NCI-H345 (cell line): ENCODE results near the gene UBE2G2.

ENCODE experiments used
- DNase-seq: peaks from one replicate; lab custom pipeline; 2025; lab: John Stamatoyannopoulos, UW

Gene UBE2G2

DNA sequence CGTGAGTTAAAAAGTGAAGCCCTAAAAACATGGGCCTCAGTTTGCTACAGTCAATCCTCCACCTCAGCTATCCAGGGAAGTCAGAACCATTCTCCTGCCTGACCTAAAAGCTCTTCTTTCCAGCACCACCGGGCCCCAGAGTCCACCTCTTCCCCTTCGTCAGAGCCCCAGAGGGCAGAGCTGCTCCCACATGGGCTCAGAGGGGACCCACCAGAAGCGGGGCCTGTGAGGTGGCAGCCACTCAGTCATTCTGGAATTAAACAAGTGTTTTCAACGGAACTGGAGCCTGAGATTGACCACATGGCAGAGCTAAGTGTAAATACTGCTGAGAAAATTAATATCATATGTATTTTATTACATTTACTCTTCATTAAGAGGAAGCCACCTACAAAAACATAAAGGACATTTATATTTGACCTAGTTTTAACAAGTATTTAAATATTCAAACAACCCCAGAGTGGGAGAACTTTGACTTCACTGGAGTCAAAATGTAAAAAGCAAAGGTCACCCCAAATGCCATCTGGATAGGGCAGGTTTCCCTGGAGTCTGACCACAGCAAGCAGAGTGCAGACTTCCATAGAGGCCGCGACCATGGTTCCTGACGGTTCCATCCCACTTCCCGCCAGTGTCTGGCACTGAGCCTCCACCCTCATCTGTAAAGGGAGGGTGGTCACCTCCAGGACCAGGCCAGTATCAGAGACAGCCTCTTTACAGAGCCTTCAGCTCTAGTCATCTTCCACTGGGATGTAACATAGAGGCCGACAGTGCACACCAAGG, 14.4 kb upstream of the UBE2G2 start:
- DNase-seq: no peak

DNA sequence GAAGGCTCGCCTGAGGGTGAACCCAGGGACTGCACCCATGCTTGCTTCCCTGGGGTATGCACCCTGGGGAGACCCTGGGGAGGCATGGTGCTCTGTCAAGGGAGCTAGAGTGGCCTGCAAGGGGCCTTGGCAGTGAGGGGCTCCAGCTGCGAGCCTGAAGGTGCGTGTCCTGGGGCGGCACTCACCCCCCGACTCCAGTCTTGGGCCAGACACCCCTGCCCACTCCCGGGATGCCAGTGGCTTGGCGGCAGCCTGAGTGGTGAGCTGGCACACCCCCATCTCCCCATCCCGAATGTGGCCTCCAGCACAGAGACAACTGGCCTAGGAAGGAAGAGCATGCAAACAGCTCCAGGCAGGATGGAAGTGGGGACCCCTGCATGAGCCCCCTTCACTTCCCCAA, 13.6 kb upstream of the UBE2G2 start:
- DNase-seq: no peak

DNA sequence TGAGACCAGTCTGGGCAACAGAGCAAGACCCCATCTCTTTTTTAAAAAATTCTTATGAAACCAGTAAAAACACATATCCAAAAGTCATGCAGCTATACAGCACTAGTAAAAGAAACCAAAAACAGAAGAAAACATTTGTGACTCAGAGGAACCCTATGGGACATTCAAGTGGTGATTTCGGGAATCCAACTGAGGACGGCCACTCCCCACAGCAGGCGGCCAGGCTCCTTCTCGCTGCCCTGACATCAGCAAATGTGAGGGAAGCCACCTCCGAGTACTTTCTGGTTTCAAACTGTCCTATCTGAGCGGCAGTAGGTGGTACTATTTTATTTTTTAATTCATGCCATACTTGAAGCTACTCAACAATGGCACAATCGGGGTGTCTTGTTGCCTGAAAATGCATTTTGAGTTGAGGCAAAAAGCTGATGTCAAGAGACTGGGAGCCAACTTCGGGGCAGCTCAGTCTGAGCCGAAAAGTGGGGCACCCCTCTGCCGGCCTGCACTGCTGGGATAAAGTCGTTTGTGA, 12.9 kb upstream of the UBE2G2 start:
- no peak for DNase-seq

DNA sequence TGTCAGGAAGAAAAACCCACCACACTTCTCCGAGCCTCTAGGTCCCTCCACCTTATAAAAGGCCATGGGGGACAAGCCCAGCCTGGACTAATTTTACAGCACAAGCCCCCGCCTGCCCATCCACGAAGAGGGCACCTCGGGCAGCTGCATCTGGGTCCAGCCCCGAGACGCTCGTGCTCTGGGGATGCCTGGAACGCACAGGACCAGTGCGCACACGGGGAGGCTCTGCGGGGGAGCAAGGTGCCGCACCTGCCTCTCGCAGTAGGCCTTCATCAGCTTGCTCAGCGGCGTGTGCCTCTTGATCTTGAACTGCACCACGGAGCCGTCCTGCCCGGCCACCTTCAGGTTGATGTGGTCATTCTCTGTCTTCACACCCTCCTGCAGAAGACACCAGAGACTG, 12.1 kb upstream of the UBE2G2 start:
- DNase-seq: no peak

DNA sequence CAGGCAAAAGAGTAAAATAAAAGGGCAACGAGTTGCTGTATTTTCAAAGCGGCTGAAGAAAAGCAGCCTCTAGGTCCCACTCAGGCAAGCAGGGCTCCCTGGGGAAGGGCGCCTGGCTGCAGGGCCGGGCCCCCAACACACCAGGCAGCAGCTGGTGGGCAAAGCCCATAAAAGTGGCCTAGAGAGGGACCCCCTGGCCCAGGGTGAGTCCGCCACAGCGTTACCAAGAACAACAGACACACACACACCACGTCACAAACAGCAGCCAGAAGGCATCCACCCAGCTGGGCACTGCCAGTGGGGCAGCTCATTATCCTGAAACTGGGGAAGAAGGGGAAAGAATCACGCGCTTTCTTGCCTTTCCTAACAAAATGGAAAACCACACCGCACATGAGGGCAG, 11.5 kb upstream of the UBE2G2 start:
- DNase-seq: no peak

DNA sequence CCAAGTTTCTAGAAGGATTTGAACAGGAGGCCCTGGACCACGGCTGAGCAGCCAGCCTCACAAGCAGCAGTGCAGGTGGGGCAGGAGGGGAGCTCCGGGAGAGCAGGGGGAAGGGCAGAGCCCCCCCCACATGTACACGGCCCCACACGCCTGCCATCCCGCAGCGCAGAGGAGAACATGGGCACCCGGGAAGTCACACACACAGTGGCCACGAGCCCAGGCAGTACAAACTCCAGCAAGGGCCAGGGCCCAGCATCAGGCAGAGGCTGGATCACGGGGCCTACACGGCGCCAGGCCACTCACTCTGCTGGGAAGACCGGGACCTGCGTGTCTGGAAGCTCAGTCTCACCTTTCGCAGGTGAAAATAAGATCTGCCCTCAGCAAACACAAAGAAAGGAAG, 11.0 kb upstream of the UBE2G2 start:
- DNase-seq: no peak

DNA sequence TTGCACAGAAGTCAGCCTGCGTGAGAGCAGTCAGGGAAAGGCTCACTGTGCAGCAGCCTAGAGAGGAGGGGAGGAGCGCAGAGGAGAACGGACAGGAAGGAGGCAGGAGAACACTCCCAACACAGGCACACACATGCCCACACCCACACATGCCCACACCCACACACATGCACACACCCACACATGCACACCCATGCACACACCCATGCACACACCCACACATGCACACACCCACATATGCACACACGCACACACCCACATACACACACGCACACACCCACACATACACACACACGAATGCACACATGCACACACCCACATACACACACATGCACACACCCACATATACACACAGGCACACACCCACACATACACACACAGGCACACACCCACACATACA, 9.2 kb upstream of the UBE2G2 start:
- DNase-seq: no peak

DNA sequence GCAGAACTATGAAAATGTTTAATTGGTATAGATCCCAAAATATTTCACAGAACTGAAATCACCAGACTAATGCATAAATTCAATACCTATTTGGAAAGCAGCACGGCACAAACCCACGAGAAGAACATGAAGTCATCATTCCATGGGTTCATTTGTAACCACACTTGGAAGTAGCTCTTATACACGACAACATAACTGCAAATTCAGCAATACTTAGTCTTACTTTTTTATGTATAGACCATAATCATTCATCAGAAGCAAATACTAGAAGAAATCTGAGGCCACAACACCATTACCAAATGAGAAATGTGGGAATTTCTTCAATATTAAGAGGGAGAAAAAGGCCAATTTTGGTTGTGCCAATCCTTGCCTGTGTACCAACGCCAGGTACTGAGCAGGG, 4.2 kb upstream of the UBE2G2 start:
- DNase-seq: no peak

DNA sequence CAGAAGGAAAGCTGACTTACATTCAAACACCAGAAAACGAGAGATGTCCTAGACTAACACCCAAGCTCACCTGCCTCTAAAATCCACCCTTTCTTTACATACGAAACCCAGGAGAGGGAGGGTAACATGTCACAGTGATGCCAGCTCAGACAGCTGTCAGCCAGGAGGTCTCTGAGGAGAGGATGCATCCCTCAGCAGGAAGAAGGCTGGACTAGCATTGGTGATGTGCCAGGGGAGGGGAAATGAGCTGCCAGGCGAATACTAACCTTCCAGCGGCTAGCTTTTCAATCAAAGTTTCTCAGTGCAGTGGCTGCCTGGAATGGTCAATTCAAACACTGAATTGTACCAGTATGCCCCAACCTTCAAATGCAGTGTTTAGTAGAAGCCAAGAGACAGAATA, 3.6 kb upstream of the UBE2G2 start:
- no peak for DNase-seq

DNA sequence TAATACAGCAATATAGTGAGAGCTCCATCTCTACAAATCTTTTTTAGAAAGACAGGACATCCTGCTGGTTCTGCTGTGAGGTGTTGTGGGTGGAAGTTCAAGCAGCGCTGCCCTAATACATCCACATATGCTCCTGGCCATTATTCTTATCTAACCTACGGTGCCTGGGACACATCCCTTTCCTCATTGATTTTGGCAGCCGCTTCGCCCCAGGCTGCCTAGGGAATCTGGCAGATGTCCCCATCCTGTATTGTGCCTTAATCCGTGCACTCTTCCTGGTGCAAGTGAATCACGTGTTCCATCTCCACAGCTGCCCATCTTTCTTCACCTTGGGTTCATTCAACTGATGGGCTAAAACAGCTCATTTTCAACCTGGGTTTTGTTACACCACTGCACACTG, 3.1 kb upstream of the UBE2G2 start:
- DNase-seq: no peak

DNA sequence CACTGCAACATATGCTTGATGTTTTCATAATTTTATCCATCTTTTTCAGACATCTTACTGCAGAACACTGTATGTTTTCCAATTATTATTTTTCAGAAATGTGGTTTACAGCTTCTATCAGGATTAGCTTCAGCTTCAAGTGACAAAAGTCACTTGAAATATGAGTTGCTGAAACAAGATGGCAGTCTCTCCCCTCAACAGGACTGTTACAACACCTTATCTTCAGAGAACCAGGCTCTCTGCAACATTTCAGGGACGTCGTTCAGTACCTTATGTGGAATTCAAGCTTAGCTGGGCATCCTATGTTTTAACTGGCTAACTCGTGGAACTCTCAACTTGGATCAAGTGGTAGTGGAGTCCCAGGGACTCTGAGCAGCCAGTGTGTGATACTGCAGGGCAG, 2.0 kb upstream of the UBE2G2 start:
- DNase-seq: no peak

DNA sequence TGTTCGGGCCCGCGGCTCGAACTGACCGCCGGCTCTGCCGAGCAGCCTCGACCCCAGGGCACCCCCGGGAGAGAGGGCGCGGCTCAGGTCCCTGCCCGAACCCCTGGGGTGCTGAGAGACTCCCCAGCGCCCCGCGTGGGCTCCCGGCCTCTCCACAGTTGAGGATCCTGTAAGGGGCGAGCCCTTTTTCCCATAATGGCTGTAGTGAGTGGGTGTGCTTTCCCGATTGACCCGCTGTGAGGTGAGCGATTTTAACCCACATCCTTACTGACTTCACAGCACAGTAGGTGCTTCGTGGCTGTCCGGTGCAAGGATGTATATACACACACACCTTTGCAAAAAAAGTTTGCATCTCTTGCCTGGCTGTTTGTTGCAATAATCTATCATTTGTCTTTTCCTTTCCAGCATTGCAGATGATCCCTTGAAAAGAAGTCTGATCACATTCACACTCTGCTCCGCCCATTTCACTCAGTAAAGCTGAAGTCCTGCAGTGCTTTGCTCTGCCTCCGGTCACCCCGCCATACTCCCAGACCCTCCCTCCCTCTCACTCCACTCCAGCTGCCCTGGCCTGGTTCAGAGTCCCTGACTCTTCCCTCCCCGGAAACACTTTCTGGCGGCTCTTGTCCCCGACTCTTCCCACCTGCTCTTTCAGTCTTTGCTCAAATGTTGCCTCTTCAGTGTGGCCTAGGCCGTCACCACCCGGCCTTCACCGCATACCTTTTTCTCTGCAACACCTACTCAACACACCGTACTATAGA, 955 bp upstream of the UBE2G2 start:
- DNase-seq: no peak

DNA sequence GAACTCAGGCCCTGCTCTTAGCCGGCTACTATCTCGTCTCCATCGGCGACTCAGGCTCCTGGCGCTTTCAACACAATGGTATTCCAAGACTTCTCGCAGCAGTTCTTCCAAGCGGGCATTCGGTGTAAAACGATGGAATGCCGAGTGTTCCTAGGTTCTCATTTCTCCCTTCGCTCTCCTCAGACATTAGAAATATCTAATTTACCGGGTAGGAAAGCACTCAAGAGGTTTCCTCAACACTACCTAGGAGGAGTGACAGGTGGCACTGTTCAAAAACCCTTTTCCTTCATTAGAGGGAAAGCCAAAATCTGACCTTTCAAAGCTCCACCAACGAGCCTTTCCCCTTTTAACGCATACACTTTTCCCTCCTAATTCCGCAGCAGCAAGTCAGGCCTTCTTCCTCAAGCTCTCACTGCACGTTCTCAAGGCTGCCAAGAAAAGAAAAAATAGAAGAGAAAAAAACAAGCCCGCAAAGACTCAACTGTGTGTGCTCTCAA, 601 bp downstream of the UBE2G2 start:
- DNase-seq: peak; percentile 15

DNA sequence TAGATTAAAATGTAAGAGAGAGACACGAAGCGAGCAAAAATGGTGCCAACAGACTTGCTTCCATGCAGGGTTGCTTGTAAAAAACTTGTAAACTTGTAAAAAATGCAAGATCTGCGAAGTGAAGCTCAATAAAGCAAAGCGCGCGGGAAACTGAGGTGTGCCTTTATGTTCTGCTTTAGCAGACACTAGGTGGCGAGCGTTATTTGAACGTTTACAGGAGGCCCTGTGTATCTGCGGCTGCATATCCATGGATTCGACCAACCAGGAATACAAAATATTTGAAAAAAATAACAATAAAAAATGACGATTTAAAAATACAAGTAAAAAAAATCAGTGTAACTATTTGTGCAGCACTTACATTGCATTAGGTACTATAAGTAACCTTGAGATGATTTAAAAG, 1.5 kb downstream of the UBE2G2 start:
- DNase-seq: no peak

DNA sequence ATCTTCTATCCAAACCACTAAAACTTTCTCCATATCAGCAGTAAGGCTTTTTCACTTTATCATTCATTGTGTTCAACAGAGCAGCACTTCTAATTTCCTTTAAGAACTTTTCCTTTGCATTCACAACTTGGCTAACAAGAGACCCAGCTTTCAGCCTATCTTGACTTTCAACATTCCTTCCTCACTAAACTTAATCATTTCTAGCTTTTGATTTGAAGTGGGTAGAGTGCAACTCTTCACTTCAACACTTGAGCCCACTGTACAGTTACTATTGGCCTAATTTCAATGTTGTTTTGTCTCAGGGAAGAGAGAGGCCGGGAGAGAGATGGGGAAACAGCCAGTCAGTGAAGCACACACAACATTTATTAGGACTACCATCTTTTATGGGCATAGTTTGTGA, 2.0 kb downstream of the UBE2G2 start:
- DNase-seq: no peak

DNA sequence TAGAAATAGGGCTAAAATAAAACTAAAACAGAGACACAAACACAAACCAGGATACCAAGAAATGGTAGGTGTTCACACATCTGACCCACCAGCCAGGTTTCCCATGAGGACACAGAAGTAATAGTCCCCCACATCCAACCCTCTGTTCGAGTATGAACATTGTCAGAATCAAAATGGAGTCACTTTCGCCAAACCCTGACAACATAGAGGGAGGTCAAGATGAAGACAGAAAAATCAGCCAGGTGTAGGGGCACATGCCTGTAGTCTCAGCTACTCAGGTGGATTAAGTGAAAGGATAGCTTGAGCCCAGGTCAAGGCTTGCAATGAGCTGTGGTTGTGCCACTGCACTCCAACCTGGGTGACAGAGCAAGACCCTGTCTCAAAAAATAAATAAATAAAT, 3.8 kb downstream of the UBE2G2 start:
- no peak for DNase-seq

DNA sequence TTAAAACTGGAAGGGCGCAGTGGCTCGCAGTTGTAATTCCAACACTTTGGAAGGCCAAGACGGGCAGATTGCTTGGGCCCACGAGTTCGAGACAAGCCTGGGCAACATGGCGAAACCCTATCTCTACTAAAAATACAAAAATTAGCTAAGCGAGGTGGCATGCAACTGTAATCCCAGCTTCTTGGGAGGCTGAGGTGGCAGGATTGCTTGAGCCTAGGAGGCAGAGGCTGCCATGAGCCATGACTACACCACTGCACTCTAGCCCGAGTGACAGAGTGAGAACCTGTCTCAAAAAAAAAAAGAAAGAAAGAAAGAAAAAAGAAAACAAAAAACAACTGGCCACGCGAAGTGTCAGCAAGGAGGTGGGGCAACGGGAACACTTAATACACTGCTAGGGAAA, 6.3 kb downstream of the UBE2G2 start:
- no peak for DNase-seq

DNA sequence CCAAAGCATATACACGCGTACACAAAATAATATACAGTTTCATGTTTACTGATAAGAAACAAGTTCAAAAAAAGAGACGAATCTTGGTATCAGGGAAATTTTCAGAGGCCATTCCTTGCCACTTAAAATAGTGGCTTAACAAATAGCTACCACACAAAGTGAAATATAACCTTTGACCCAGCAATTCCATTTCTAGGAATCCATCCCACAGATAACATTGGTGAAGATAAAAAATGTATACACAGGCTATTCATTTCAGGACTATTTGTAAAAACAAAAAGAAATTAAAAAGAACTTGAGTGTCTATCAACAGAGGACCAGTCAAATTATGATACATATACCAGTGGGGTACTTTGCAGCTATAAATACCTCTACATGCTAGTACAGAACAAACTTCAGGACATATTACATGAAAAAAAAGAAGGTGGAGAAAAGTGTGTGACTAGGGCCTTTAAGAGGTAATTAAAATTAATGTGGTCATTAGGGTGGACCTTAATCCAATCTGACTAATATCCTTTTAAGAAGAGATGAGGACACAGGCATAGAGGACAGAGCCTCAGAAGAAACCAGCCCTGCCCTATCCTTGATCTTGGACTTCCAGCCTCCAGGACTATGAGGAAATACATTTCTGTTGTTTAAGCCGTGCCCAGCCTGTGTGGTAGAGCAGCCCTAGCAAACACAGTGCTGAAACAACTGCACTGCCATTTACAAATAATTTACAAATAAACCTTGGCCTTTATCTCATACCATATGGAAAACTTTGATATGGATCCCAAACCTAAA, 7.8 kb downstream of the UBE2G2 start:
- DNase-seq: no peak

DNA sequence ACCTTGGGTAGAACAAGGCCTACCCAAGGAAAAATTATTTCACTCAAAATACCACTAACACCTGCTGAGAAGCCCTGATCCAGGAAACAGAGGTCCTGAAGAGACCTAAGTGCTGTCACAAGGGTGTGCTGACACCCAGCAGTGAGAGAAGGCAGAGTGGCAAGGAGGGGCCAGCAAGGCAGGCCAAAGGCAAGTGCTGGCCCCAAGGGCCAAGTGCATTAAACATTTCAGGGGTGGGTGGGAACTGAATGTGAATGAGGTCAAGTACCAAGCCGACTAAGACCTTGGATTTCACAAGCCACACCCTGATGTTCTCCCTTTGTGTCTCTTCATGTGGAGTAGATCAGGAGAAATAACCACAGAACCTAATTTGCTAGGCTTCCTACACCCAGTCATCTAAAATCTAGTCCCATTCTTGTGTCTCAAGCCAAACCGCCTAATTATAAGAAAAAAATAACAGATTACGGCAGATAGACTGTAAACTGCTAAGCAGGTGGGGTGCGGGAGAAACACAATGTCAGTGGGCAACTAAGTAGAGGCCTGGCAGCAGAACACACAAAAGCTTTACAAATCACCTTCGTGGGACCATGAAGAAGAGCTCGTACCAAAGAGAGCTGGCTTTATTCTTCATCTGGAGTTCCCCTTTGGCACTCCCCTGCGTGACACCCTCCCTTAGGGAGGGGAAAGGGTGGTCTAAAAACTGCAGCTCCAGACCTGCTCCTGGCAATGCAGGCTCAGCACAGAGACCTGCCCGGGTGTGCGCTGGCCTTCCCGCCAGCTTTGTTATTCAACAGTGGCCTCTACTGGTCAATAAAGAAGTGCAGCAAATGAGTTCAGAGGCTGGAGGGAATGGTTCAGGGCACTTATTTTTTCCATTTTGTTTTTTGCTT, 8.7 kb downstream of the UBE2G2 start:
- DNase-seq: peak; percentile 75

DNA sequence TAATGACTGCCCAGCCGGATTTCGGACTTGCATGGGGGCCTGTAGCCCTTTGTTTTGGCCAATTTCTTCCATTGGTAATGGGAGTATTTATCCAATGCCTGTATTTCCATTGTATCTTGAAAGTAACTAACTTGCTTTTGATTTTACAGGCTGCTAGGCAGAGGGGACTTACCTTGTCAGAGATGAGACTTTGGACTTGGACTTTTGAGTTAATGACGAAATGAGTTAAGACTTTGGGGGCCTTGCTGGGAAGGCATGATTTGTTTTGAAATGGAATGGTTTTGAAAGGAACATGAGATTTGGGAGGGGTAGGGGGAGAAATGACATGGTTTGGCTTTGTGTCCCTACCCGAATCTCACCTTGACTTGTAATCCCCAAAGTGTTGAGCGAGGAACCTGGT, 9.6 kb downstream of the UBE2G2 start:
- no peak for DNase-seq

DNA sequence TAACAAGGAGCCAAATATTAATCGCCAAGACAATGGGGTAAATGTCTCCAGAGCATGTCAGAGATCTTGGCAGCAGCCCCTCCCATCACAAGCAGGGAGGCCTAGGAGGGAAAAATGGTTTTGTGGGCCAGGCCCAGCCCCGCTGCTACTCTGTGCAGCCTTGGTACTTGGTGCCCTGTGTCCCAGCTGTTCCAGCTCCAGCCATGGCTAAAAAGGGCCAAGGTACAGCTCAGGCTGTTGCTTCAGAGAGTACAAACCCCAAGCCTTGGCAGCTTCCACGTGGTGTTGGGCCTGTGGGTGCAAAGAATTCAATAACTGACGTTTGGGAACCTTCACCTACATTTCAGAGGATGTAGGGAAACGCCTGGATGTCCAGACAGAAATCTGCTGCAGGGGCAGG, 10.4 kb downstream of the UBE2G2 start:
- no peak for DNase-seq

DNA sequence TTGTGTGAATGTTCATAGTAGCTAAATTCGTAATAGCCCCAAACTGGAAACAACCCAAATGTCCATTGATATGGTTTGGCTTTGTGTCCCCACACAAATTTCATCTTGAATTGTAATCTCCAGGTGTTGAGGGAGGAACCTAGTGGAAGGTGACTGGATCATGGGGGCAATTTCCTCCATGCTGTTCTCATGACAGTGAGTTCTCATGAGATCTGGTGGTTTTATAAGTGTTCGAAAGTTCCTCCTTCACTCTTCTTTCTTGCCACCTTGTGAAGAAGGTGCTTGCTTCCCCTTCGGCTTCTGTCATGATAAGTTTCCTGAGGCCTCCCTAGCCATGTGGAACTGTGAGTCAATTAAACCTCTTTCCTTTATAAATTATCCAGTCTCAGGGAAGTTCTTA, 11.3 kb downstream of the UBE2G2 start:
- no peak for DNase-seq
